HL-60 (cell line): ENCODE data around the gene RBFOX2.
"Not testable (repeated sequence)": the region's sequence is repeated elsewhere in the genome, so short reads cannot be mapped to it uniquely, and the experiment has no call there.

Source experiments
- DNase-seq, 2 experiments: peaks; one replicate each; pipeline ENCODE4 v3.0.0-alpha.2; 2010 to 2020; ENCODE audit warnings: low read depth in 1 of 2, low spot score in 1 of 2
- H3K27ac ChIP-seq: fragments of 250-450 bp; sonication (Bioruptor Pico); replicated peaks from 2 replicates; pipeline ENCODE4 v1.5.1; 2020; ENCODE audit warnings: mild to moderate bottlenecking, moderate library complexity
- H3K27me3 ChIP-seq: fragments of 250-450 bp; sonication (Bioruptor Pico); 2 replicates; pipeline ENCODE4 v1.5.1; 2021; ENCODE audit warnings: mild to moderate bottlenecking, moderate library complexity; ENCODE audit not compliant: insufficient read depth, poor library complexity, severe bottlenecking
- H3K4me3 ChIP-seq: replicated peaks from 2 replicates; pipeline ENCODE4 v1.5.1; 2011; ENCODE audit warnings: mild to moderate bottlenecking, control low read depth, low read length; ENCODE audit not compliant: insufficient read depth
- CTCF ChIP-seq: IDR thresholded peaks from one replicate; pipeline ENCODE4 v1.5.1; 2011; ENCODE audit warnings: low read length, control low read depth, inconsistent platforms; ENCODE audit not compliant: insufficient read depth
- GABPA ChIP-seq: IDR thresholded peaks from 2 replicates; pipeline ENCODE4 v1.6.1; 2012; ENCODE audit warnings: low read depth
- POLR2AphosphoS5 ChIP-seq: IDR thresholded peaks from 2 replicates; pipeline ENCODE4 v1.6.1; 2012; ENCODE audit warnings: low read depth
- SPI1 ChIP-seq: IDR thresholded peaks from 2 replicates; pipeline ENCODE4 v1.6.1; 2012; ENCODE audit warnings: low read depth, mild to moderate bottlenecking, borderline replicate concordance
- TF ChIP-seq, protein P1 (sequence below): IDR thresholded peaks from 2 replicates; pipeline ENCODE4 v1.6.1; 2012; ENCODE audit warnings: low read depth; ENCODE audit not compliant: insufficient replicate concordance

RBFOX2 gene

GRCh38 chr22:36049678-36049997, 21.0 kb upstream of the RBFOX2 start:
- Histone ChIP-seq H3K27ac (no peak overlapping the region), H3K4me3 (no peak overlapping the region), H3K27me3 (no peaks in the 10 kb centered on the region)
- DNase-seq: no peak
- TF ChIP-seq CTCF (no peak), SPI1 (no peak), POLR2AphosphoS5 (no peak), GABPA (no peak)
- TF ChIP-seq, protein P1, sequence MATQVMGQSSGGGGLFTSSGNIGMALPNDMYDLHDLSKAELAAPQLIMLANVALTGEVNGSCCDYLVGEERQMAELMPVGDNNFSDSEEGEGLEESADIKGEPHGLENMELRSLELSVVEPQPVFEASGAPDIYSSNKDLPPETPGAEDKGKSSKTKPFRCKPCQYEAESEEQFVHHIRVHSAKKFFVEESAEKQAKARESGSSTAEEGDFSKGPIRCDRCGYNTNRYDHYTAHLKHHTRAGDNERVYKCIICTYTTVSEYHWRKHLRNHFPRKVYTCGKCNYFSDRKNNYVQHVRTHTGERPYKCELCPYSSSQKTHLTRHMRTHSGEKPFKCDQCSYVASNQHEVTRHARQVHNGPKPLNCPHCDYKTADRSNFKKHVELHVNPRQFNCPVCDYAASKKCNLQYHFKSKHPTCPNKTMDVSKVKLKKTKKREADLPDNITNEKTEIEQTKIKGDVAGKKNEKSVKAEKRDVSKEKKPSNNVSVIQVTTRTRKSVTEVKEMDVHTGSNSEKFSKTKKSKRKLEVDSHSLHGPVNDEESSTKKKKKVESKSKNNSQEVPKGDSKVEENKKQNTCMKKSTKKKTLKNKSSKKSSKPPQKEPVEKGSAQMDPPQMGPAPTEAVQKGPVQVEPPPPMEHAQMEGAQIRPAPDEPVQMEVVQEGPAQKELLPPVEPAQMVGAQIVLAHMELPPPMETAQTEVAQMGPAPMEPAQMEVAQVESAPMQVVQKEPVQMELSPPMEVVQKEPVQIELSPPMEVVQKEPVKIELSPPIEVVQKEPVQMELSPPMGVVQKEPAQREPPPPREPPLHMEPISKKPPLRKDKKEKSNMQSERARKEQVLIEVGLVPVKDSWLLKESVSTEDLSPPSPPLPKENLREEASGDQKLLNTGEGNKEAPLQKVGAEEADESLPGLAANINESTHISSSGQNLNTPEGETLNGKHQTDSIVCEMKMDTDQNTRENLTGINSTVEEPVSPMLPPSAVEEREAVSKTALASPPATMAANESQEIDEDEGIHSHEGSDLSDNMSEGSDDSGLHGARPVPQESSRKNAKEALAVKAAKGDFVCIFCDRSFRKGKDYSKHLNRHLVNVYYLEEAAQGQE: no peak

GRCh38 chr22:36048911-36049677, 20.5 kb upstream of the RBFOX2 start:
- TF ChIP-seq GABPA (no peak), SPI1 (no peak), CTCF (no peak), POLR2AphosphoS5 (no peak)
- TF ChIP-seq, protein P1: no peak
- no peak for DNase-seq
- Histone ChIP-seq H3K4me3 (no peak overlapping the region), H3K27me3 (no peaks in the 10 kb centered on the region), H3K27ac (no peak overlapping the region)

- DNase-seq, H3K4me3 ChIP-seq, H3K27ac ChIP-seq, H3K27me3 ChIP-seq: not testable (repeated sequence)
Observed at GRCh38 chr22:36044517-36044916, 15.9 kb upstream of the RBFOX2 start.

DNA sequence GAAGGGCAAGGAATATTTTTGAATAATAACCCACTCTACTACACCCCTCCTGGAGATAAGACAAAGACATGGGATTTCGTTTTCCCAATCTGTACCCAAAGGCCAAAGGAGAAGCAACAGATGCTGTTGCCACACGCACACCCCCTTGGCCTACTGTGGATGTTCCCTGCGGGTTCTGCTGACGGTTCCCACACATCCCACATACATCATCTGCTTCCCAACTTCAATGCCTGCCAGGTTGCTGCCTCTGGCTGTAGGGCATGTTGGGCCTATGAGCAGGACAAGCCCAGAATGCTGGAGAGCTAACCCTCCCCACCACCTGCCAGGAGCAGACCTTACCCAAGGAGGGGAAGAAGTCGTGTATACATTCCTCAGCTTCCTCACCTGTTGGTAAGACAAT, 13.6 kb upstream of the RBFOX2 start:
- no peak for TF ChIP-seq POLR2AphosphoS5
- no peak for TF ChIP-seq SPI1
- TF ChIP-seq, protein P1: no peak
- no peak for TF ChIP-seq CTCF
- TF ChIP-seq GABPA: no peak
- DNase-seq: no peak
- H3K27ac ChIP-seq: no peak overlapping the region
- no peak overlapping the region for H3K4me3 ChIP-seq
- H3K27me3 ChIP-seq: peaks cover 2% of the 10 kb centered on the region
